Fibroblast of lung (primary cell): Measurements from ENCODE around the gene PDS5B.

Experiments
- CTCF ChIP-seq, 2 donors: IDR thresholded peaks in 1 of 2; conservative IDR thresholded peaks in 1 of 2; 1 replicate in 1 of 2; 2 replicates in 1 of 2; pipeline ENCODE4 v1.5.1; 2011 to 2012; ENCODE audit warnings: low read length in 2 of 2, control low read depth in 1 of 2, inconsistent platforms in 1 of 2, low read depth in 1 of 2, mild to moderate bottlenecking in 1 of 2
- EZH2 ChIP-seq: IDR thresholded peaks from 2 replicates; pipeline ENCODE4 v1.5.1; 2012; ENCODE audit warnings: low read length, control low read depth, mild to moderate bottlenecking; ENCODE audit errors: missing control alignments

GRCh38 chr13:32779119-32779518, 192.9 kb downstream of the PDS5B start:
- TF ChIP-seq EZH2 (no peak), CTCF (conservative IDR thresholded peaks at IDR 0.05 in 1 of 2, IDR thresholded peaks at IDR 0.05 in 1 of 2; ENCODE audit: low read depth in 1 of 2, low read length in 2 of 2) (no peak)
